Right lobe of liver (tissue), 6 donors: Measurements from ENCODE around the gene ZNF581. TPM values are rescaled to one million over a fixed set of nuclear protein-coding genes. Genes with fewer than 3 reads are reported as not detected.

ENCODE experiments used
- ATAC-seq, 4 donors: fragments of 200-7000 bp; cut with Tn5 transposase; one replicate each; pipeline ENCODE4 v1.9.1; 2020; ENCODE audit warnings: mild to moderate bottlenecking in 4 of 4, moderate library complexity in 4 of 4
- DNase-seq, 3 donors: peaks; one replicate each; pipeline ENCODE4 v3.0.0-alpha.2; 2020
- H3K27ac ChIP-seq, 3 donors: fragments of 200-600 bp; one replicate each; pipeline ENCODE4 v1.8.0; 2022
- H3K27me3 ChIP-seq, 2 donors: fragments of 200-600 bp; one replicate each; pipeline ENCODE4 v1.8.0; 2022
- H3K36me3 ChIP-seq, 4 donors: fragments of 200-600 bp; sonication (generic) in 1 of 4; one replicate each; pipeline versions ENCODE4 v1.5.1 to v1.8.0; 2017 to 2022; ENCODE audit warnings: control low read depth in 1 of 4
- H3K4me1 ChIP-seq, 4 donors: fragments of 200-600 bp; sonication (generic) in 1 of 4; one replicate each; pipeline versions ENCODE4 v1.5.1 to v1.8.0; 2017 to 2022; ENCODE audit warnings: control low read depth in 1 of 4
- H3K4me3 ChIP-seq, 3 donors: fragments of 200-600 bp; one replicate each; pipeline ENCODE4 v1.8.0; 2022
- H3K9me3 ChIP-seq, 4 donors: fragments of 200-600 bp; sonication (generic) in 1 of 4; one replicate each; pipeline versions ENCODE4 v1.5.1 to v1.8.0; 2017 to 2022; ENCODE audit warnings: control low read depth in 1 of 4
- POLR2A ChIP-seq: fragments of 450-650 bp; IDR thresholded peaks from one replicate; pipeline ENCODE4 v1.6.1; 2017; ENCODE audit warnings: antibody characterized with exemption, mild to moderate bottlenecking
- WGBS: methylation state at CpG from one replicate; pipeline ENCODE4 v1.1.6; 2018; ENCODE audit warnings: low coverage, low lambda C conversion rate; ENCODE audit not compliant: insufficient coverage; ENCODE audit errors: missing lambda C conversion rate; 5-methylcytosine and 5-hydroxymethylcytosine counted together
- intact Hi-C, 2 donors: fragments of 100-400 bp; cut with DNase I; formaldehyde crosslinking; loops; one replicate each; pipeline versions ENCODE4 v1.11.2 to v1.14.1; 2022
- total RNA-seq, 6 experiments: library from RNA; depleted of rRNA in 2 of 6; stranded (reverse); fragments of >200 nt in 2 of 6; fragmentation: NEBNext Ultra II Directional in 3 of 6; extraction: Animal tissue kit (Norgen Biotek cat#: 25700) in 3 of 6; gene quantifications; one replicate each; pipeline versions ENCODE4 v1.1.0 to v1.2.4, GENCODE V29; 2016 to 2023
- TF ChIP-seq, protein P1 (sequence below), 4 donors: fragments of 200-600 bp in 3 of 4; fragments of 450-650 bp in 1 of 4; IDR thresholded peaks; one replicate each; pipeline versions ENCODE4 v1.5.1 to v1.8.0; 2016 to 2022; ENCODE audit warnings: antibody characterized with exemption in 4 of 4, mild to moderate bottlenecking in 2 of 4
- donor health status: DM: no; HTN: yes; CAD: no.
- donor health status: DM: no; HTN: no; CAD: no.
- donor health status: DM: no; HTN: no; CAD: no.
- donor health status: DM: no; HTN: yes; CAD: no.
- donor health status: DM: no; HTN: yes; CAD: no.

The ZNF581 gene
- total RNA-seq, 6 experiments from 2014 or later = 2.7 to 7.3 (median 5.1) TPM

DNA sequence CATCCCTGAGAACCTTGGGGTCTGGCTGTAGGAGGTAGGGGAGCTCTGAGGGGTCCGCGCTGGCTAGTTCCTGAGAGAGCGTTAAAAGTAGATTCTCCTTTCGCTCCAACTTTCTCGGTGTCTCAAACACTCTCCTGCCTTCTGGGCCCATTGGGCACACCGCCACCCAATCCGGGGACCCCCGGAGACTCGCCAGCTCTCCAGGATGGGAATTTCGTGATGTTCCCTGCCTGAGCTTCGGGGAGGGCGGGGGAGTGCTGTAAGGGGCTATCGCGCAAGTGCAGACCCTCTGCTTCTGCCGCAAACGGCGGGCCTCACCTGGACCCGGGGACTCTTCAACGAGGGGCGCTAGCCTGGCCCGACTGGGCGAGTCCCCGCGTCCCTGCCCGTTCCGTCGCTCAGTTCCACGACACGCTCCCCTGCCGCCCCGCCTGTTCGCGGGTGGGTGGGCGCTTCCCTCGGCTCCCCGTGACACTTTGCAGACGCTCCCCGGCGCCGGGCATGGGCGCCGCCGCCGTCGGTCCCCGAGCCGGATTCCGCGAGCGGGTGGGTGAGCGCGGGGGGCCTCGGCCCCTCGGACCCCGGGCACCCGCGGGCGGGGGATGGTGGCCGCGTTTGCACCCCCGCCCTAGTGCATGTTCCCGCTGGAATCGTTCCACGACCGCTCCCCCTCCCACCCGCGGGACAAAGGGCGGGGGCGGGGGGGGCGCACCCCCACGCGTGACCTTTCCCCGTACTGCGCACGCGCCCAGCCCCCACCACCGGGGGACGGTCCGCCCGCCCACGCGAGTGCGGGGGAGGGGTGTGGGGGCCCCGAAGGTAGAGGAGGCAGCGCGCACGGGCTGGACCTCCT is 4.5 kb downstream of the ZNF581 start, which contains the start of gene CCDC106:
CCDC106 (plus strand) TSS at position 481 of the 853 bp plus-strand sequence. CDS start 835 bp downstream, outside the sequence.
- peaks cover 0 to 24% (median 3%) of the 10 kb centered on the region in 4 donors for H3K4me1 ChIP-seq
- intact Hi-C loops = no loop called here
- TF ChIP-seq, protein P1, sequence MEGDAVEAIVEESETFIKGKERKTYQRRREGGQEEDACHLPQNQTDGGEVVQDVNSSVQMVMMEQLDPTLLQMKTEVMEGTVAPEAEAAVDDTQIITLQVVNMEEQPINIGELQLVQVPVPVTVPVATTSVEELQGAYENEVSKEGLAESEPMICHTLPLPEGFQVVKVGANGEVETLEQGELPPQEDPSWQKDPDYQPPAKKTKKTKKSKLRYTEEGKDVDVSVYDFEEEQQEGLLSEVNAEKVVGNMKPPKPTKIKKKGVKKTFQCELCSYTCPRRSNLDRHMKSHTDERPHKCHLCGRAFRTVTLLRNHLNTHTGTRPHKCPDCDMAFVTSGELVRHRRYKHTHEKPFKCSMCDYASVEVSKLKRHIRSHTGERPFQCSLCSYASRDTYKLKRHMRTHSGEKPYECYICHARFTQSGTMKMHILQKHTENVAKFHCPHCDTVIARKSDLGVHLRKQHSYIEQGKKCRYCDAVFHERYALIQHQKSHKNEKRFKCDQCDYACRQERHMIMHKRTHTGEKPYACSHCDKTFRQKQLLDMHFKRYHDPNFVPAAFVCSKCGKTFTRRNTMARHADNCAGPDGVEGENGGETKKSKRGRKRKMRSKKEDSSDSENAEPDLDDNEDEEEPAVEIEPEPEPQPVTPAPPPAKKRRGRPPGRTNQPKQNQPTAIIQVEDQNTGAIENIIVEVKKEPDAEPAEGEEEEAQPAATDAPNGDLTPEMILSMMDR (IDR thresholded peaks at IDR 0.05) = no peak
- no peak for TF ChIP-seq POLR2A
- no peaks in the 10 kb centered on the region for H3K27me3 ChIP-seq
- peak; percentile 60 to 73 (median 62) for ATAC-seq
- H3K4me3 ChIP-seq = peak within 1 kb of the TSS; percentile 77 to 96 (median 89)
- DNase-seq = peak; percentile 66 to 75 (median 72)
- WGBS = no CpG with 5 or more reads among the region's 87 CpGs
- H3K9me3 ChIP-seq = no peaks in the 10 kb centered on the region
- H3K36me3 ChIP-seq = peaks cover 0 to 10% (median 0%) of the 10 kb centered on the region in 4 donors
- peak within 1 kb of the TSS; percentile 34 to 81 (median 78) for H3K27ac ChIP-seq

- Histone ChIP-seq H3K27ac (peak overlapping the region; percentile 34 to 81 (median 78)), H3K4me3 (peak overlapping the region; percentile 77 to 96 (median 89)), H3K36me3 (peaks cover 0 to 10% (median 0%) of the 10 kb centered on the region in 4 donors), H3K4me1 (peaks cover 0 to 20% (median 3%) of the 10 kb centered on the region in 4 donors), H3K27me3 (no peaks in the 10 kb centered on the region), H3K9me3 (no peaks in the 10 kb centered on the region)
- DNase-seq = peak in 1 of 3 donors; percentile 19
- intact Hi-C loops = no loop called here
- no peak for TF ChIP-seq POLR2A
- TF ChIP-seq, protein P1 (IDR thresholded peaks at IDR 0.05) = no peak
- ATAC-seq = no peak
- 24% methylated on average over 13 of the region's 25 CpGs for WGBS
These were observed 5.3 kb downstream of the ZNF581 start for GRCh38 chr19:55648585-55649267.

DNA sequence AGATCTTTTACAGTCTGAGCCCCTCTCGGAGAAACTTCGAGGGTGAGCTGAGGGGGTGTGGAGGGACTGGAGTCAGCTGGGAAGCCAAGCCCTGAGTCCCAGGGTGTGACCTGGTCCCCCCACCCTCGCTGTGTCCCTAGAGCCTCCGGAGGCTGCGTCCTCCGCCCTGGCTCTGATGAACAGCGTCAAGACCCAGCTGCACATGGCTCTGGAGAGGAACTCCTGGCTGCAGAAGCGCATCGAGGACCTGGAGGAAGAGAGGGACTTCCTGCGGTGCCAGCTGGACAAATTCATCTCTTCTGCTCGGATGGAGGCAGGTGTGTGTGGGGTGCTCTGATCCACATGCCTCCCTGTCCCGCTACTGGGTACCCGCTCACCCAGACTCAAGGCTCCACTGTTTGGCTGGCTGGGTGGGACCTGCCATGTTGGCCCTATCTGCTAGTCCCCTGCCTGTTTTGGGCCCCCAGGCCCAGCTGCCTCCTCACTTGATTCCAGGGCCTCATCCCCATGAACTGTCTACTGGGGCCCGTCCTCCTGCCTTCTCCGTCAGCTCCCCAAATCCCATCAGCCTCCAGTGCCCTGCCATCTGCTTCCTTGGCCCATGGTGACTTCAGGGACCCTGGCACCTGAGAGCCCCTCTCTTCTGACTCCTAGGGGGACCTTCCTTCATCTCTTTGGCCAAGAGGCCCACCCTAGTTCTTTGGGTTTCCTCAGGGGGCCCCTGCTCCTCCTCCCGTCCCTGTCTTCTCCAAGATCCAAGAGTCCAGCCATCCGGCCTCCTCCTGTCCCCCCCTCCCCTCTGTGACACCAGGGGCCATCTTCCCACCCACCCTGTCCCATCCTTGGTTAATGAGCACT is 6.0 kb downstream of the ZNF581 start:
- Histone ChIP-seq H3K4me1 (peaks cover 0 to 16% (median 3%) of the 10 kb centered on the region in 4 donors), H3K27ac (no peak overlapping the region), H3K9me3 (no peaks in the 10 kb centered on the region), H3K4me3 (peak overlapping the region in 1 of 3 donors; percentile 77), H3K27me3 (no peaks in the 10 kb centered on the region), H3K36me3 (peaks cover 0 to 10% (median 0%) of the 10 kb centered on the region in 4 donors)
- intact Hi-C loops = no loop called here
- DNase-seq = peak in 1 of 3 donors; percentile 17
- no peak for TF ChIP-seq POLR2A
- TF ChIP-seq, protein P1 (IDR thresholded peaks at IDR 0.05) = no peak
- WGBS = 79% methylated on average over 2 of the region's 17 CpGs
- no peak for ATAC-seq

DNA sequence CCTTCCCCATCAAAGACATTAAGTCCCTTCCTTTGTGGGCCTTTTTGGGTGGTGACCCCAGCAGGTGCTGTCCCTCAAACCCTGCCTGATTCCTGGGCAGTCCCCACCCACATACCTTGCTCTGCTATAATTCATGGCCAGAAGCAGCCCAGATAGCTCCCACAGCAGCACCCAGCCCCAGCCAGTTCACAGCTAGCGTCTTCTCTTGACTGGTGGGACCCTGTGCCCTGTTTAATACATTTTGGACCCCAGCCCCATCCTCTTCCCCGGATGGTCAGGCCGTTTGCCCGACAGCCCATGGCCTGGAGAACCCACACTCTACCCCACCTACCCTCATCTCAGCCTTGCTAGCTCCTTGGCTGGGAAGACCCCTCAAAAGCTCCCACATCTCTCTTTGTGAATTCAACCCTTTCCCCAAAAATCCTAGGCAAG is 6.7 kb downstream of the ZNF581 start:
- intact Hi-C loops = no loop called here
- no peak overlapping the region for H3K4me3 ChIP-seq
- no peaks in the 10 kb centered on the region for H3K27me3 ChIP-seq
- peaks cover 0 to 4% (median 0%) of the 10 kb centered on the region in 4 donors for H3K36me3 ChIP-seq
- H3K9me3 ChIP-seq = no peaks in the 10 kb centered on the region
- no peak overlapping the region for H3K27ac ChIP-seq
- H3K4me1 ChIP-seq = peaks cover 0 to 13% (median 3%) of the 10 kb centered on the region in 4 donors
- WGBS = 74% methylated on average over 3 of the region's 4 CpGs
- no peak for TF ChIP-seq POLR2A
- TF ChIP-seq, protein P1 (IDR thresholded peaks at IDR 0.05) = no peak
- DNase-seq = no peak
- ATAC-seq = no peak
